ENCODE results near the gene NOP9. TPM values are rescaled to one million over a fixed set of nuclear protein-coding genes. Genes with fewer than 3 reads are reported as not detected.
A peak's percentile ranks its signal among the peaks of the same experiment; 100 is the strongest.

Gene NOP9
- total RNA-seq, 1 donor from 2014 or later = 31.3 TPM

- no peak for DNase-seq (ENCODE audit: low read depth, low spot score)
Measured at GRCh38 chr14:24263848-24264247, 35.8 kb upstream of the NOP9 start.

- DNase-seq (ENCODE audit: low read depth, low spot score) = no peak
Measured at GRCh38 chr14:24264298-24264697, 35.4 kb upstream of the NOP9 start.

- no peak for DNase-seq (ENCODE audit: low read depth, low spot score)
Measured at GRCh38 chr14:24266344-24267244, 33.1 kb upstream of the NOP9 start.

- no peak for DNase-seq (ENCODE audit: low read depth, low spot score)
Measured at GRCh38 chr14:24267516-24267915, 32.1 kb upstream of the NOP9 start.

GRCh38 chr14:24268225-24268624 is 31.4 kb upstream of the NOP9 start:
- DNase-seq (ENCODE audit: low read depth, low spot score) = no peak

- no peak for DNase-seq (ENCODE audit: low read depth, low spot score)
Measured at GRCh38 chr14:24269368-24269767, 30.3 kb upstream of the NOP9 start.

- no peak for DNase-seq (ENCODE audit: low read depth, low spot score)
Measured at GRCh38 chr14:24269910-24270536, 29.6 kb upstream of the NOP9 start.

- no peak for DNase-seq (ENCODE audit: low read depth, low spot score)
Measured at GRCh38 chr14:24270537-24271133, 29.0 kb upstream of the NOP9 start.

- DNase-seq (ENCODE audit: low read depth, low spot score) = peak; percentile 56
Measured at GRCh38 chr14:24271134-24271833, 28.4 kb upstream of the NOP9 start, which contains the start of gene RABGGTA. RABGGTA (minus strand) TSS chr14:24271597; CDS start chr14:24271115, 482 bp downstream.

GRCh38 chr14:24271834-24272263 is 27.8 kb upstream of the NOP9 start:
- DNase-seq (ENCODE audit: low read depth, low spot score) = no peak

GRCh38 chr14:24272467-24272866 is 27.2 kb upstream of the NOP9 start:
- no peak for DNase-seq (ENCODE audit: low read depth, low spot score)

- no peak for DNase-seq (ENCODE audit: low read depth, low spot score)
Measured at GRCh38 chr14:24273422-24273998, 26.1 kb upstream of the NOP9 start.

- no peak for DNase-seq (ENCODE audit: low read depth, low spot score)
Measured at GRCh38 chr14:24274101-24274543, 25.5 kb upstream of the NOP9 start.

GRCh38 chr14:24277071-24277470 is 22.6 kb upstream of the NOP9 start:
- no peak for DNase-seq (ENCODE audit: low read depth, low spot score)

- DNase-seq (ENCODE audit: low read depth, low spot score) = no peak
Measured at GRCh38 chr14:24277606-24278321, 21.9 kb upstream of the NOP9 start.

- DNase-seq (ENCODE audit: low read depth, low spot score) = no peak
Measured at GRCh38 chr14:24278424-24278823, 21.2 kb upstream of the NOP9 start.

GRCh38 chr14:24279301-24280186 is 20.1 kb upstream of the NOP9 start:
- no peak for DNase-seq (ENCODE audit: low read depth, low spot score)

GRCh38 chr14:24280797-24281460 is 18.7 kb upstream of the NOP9 start:
- no peak for DNase-seq (ENCODE audit: low read depth, low spot score)

GRCh38 chr14:24281636-24282035 is 18.0 kb upstream of the NOP9 start:
- DNase-seq (ENCODE audit: low read depth, low spot score) = no peak

Data from pulmonary artery endothelial cell (primary cell).